H1 (cell line): ENCODE measurements around the gene TRAF3. TPM values are rescaled to one million over a fixed set of nuclear protein-coding genes. Genes with fewer than 3 reads are reported as not detected.

Source experiments
- CBX5 ChIP-seq: fragments of 300-800, 300-1000 bp; sonication (generic); IDR thresholded peaks from 2 replicates; pipeline ENCODE4 v1.7.1; 2016; ENCODE audit warnings: antibody characterized with exemption, low read length, low read depth
- HDAC2 ChIP-seq, 2 experiments: fragments of 300-600 bp in 1 of 2; sonication (generic) in 1 of 2; IDR thresholded peaks; 2 replicates each; pipeline ENCODE4 v1.6.1; 2011 to 2012; ENCODE audit warnings: low read depth in 2 of 2, low read length in 2 of 2, mild to moderate bottlenecking in 2 of 2, moderate library complexity in 2 of 2, borderline replicate concordance in 1 of 2, inconsistent platforms in 1 of 2
- JUND ChIP-seq: IDR thresholded peaks from 2 replicates; pipeline ENCODE4 v1.6.1; 2011; ENCODE audit warnings: mild to moderate bottlenecking, improper control_type of control experiment, low read length
- NANOG ChIP-seq: IDR thresholded peaks from 2 replicates; pipeline ENCODE4 v1.6.1; 2011; ENCODE audit warnings: low read length, low read depth, mild to moderate bottlenecking, inconsistent platforms; ENCODE audit not compliant: insufficient read depth, poor library complexity, severe bottlenecking
- POLR2A ChIP-seq, 2 experiments: IDR thresholded peaks; 1 replicate in 1 of 2; 2 replicates in 1 of 2; pipeline ENCODE4 v1.6.1; 2011; ENCODE audit warnings: low read depth in 2 of 2, low read length in 2 of 2, mild to moderate bottlenecking in 2 of 2; ENCODE audit errors: control extremely low read depth in 1 of 2
- POLR2AphosphoS5 ChIP-seq: IDR thresholded peaks from 2 replicates; pipeline ENCODE4 v1.6.1; 2011; ENCODE audit warnings: low read depth, low read length
- SIN3A ChIP-seq, 2 experiments: IDR thresholded peaks in 1 of 2; conservative IDR thresholded peaks in 1 of 2; 2 replicates each; pipeline ENCODE4 v1.6.1; 2011 to 2012; ENCODE audit warnings: low read length in 2 of 2, improper control_type of control experiment in 1 of 2, low read depth in 1 of 2, mild to moderate bottlenecking in 1 of 2
- SIRT6 ChIP-seq: IDR thresholded peaks from one replicate; pipeline ENCODE4 v1.7.1; 2012; ENCODE audit warnings: low read length, inconsistent platforms
- SP4 ChIP-seq: IDR thresholded peaks from 2 replicates; pipeline ENCODE4 v1.6.1; 2012; ENCODE audit warnings: low read length, inconsistent platforms
- polyA plus RNA-seq, 7 experiments: library from polyadenylated mRNA; depleted of rRNA in 3 of 7; stranded (reverse) in 5 of 7; unstranded in 2 of 7; fragments of >200 nt in 5 of 7; fragments of 200-250 nt in 2 of 7; gene quantifications; 1 replicate in 5 of 7; 2 replicates in 1 of 7; 4 replicates in 1 of 7; pipeline versions ENCODE4 v1.2.1 to v1.2.3, GENCODE V29; 2011 to 2013; ENCODE audit warnings: missing spikeins in 2 of 7, mixed read lengths in 2 of 7
- total RNA-seq: library from RNA; stranded (reverse); fragmentation: NEBNext Ultra II Directional; extraction: Animal tissue kit (Norgen Biotek cat#: 25700); gene quantifications from 2 replicates; pipeline ENCODE4 v1.2.1, GENCODE V29; 2021
- TF ChIP-seq, protein P1 (sequence below): IDR thresholded peaks from 2 replicates; pipeline ENCODE4 v1.6.1; 2012; ENCODE audit warnings: inconsistent platforms

The TRAF3 gene
- total and polyA plus RNA-seq, 2 of the 8 experiments (the other 6 are each of a cell fraction or from before 2014, with no cell fraction given): 5.8 to 12.1 TPM

DNA sequence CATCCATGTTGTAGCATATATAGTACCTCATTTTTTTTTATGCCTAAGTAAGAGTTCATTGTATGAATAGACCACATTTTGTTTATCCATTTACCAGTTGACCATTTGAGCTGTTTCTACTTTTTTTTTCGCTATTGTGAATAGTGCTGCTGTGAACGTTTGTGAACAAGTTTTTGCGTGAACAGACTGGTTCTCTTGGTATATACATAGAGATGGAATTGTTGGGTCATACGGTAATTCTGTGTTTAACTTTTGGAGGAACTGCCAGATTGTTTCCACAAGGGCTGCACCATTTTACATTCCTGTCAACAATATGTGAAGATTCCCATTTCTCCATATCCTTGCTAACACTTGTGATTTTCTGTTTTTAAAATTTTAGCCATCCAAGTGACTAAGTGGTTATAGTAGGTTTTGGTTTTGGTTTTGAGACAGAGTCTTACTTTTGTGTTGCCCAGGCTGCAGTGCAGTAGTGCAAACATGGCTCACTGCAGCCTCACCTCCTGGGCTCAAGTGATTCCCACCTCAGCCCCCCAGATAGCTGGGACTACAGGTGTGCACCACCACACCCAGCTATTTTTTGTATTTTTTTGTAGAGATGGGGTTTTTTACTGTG, 76.9 kb downstream of the TRAF3 start (continued):
- TF ChIP-seq NANOG (no peak), POLR2A (IDR thresholded peaks at IDR 0.05; ENCODE audit: control extremely low read depth in 1 of 2, low read depth in 2 of 2, low read length in 2 of 2) (no peak), POLR2AphosphoS5 (no peak), SP4 (no peak), JUND (no peak), SIN3A (conservative IDR thresholded peaks at IDR 0.05 in 1 of 2, IDR thresholded peaks at IDR 0.05 in 1 of 2; ENCODE audit: low read depth in 1 of 2, low read length in 2 of 2) (no peak), HDAC2 (IDR thresholded peaks at IDR 0.05; ENCODE audit: borderline replicate concordance in 1 of 2, low read depth in 2 of 2, low read length in 2 of 2) (no peak), SIRT6 (no peak), CBX5 (no peak)
- TF ChIP-seq, protein P1, sequence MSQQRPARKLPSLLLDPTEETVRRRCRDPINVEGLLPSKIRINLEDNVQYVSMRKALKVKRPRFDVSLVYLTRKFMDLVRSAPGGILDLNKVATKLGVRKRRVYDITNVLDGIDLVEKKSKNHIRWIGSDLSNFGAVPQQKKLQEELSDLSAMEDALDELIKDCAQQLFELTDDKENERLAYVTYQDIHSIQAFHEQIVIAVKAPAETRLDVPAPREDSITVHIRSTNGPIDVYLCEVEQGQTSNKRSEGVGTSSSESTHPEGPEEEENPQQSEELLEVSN: no peak
